Measurements from ENCODE around the gene SLC13A2. TPM values are rescaled to one million over a fixed set of nuclear protein-coding genes. Genes with fewer than 3 reads are reported as not detected.
"Not testable (repeated sequence)": the region's sequence is repeated elsewhere in the genome, so short reads cannot be mapped to it uniquely, and the experiment has no call there.

SLC13A2 gene
- total RNA-seq, 1 donor from 2014 or later, result not detected

DNA sequence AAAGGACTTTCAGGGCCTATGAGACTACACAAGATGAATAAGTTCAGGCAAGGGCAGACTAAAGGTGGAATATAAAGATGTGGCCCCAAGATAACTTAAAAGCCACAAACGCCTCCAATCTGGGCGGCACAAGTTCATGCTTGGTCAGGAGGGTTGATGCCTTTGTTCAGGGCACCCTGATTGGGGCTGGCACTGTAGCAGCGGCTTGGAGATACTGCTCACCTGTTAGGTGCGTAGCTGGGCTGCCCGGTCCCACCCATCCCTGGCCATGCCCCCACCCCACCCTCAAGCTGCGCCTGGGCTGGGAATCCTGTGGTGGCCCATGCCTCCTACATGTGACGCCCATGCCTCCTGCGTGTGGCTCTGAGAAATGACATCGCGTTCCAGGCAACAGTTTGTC is 12.5 kb upstream of the SLC13A2 start:
- peaks cover under 1% of the 10 kb centered on the region for H3K4me1 Mint-ChIP-seq
- peaks cover 8% of the 10 kb centered on the region for H3K9me3 Mint-ChIP-seq
- H2AFZ ChIP-seq (replicated peaks), result no peak overlapping the region
- H4K20me1 ChIP-seq (ENCODE audit: low read depth), result no peaks in the 10 kb centered on the region
- no peak for DNase-seq (ENCODE audit: low spot score)
- H3K4me3 Mint-ChIP-seq, result no peak overlapping the region
- no peaks in the 10 kb centered on the region for H3K9me3 ChIP-seq (ENCODE audit: low read depth)
- no peaks in the 10 kb centered on the region for H3F3A ChIP-seq (ENCODE audit: low read depth)
- no peak overlapping the region for H3K4me2 ChIP-seq
- H3K79me2 ChIP-seq (ENCODE audit: low read depth), result no peaks in the 10 kb centered on the region
- H3K27ac ChIP-seq, result no peak overlapping the region
- no peaks in the 10 kb centered on the region for H3K36me3 Mint-ChIP-seq
- no peak overlapping the region for H3K4me3 ChIP-seq
- H3K27me3 Mint-ChIP-seq (ENCODE audit: insufficient read depth, low read depth), result peaks cover 2% of the 10 kb centered on the region
- H3K9ac ChIP-seq, result no peak overlapping the region
- no peaks in the 10 kb centered on the region for H3K4me1 ChIP-seq
- no peaks in the 10 kb centered on the region for H3K27me3 ChIP-seq
- H3K36me3 ChIP-seq, result no peaks in the 10 kb centered on the region
- H3K27ac Mint-ChIP-seq, result no peak overlapping the region
- TF ChIP-seq EZH2 (IDR thresholded peaks at IDR 0.05), result no peak

DNA sequence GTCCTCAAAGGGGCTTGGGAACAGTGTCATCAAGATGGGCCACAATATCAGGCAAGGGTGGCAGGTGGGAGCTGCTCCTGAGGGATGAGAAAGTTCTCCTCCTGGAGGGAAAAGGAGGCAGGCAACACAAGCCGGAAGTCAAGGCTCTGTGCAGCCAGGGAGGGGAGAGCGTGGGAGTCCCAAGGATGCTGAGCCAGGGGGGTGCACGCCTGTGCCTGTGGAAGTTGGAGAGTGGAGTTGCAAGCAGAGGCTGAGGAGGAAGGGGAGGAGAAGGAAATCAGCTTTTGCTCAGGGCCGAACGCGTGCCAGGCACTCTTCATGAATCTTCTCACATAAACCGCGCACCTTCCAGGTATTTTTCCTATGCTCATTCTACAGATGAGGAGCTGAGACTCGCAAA is 7.4 kb upstream of the SLC13A2 start:
- Histone ChIP-seq H3K4me1 (no peaks in the 10 kb centered on the region), H3K79me2 (ENCODE audit: low read depth) (no peaks in the 10 kb centered on the region), H3K4me2 (no peak overlapping the region), H3K36me3 (no peaks in the 10 kb centered on the region), H4K20me1 (ENCODE audit: low read depth) (no peaks in the 10 kb centered on the region), H3K27me3 (peaks cover 12% of the 10 kb centered on the region), H3K9ac (no peak overlapping the region), H3K4me3 (no peak overlapping the region), H3K27ac (no peak overlapping the region), H2AFZ (replicated peaks) (no peak overlapping the region), H3F3A (ENCODE audit: low read depth) (no peaks in the 10 kb centered on the region), H3K9me3 (ENCODE audit: low read depth) (no peaks in the 10 kb centered on the region)
- TF ChIP-seq, protein P1, sequence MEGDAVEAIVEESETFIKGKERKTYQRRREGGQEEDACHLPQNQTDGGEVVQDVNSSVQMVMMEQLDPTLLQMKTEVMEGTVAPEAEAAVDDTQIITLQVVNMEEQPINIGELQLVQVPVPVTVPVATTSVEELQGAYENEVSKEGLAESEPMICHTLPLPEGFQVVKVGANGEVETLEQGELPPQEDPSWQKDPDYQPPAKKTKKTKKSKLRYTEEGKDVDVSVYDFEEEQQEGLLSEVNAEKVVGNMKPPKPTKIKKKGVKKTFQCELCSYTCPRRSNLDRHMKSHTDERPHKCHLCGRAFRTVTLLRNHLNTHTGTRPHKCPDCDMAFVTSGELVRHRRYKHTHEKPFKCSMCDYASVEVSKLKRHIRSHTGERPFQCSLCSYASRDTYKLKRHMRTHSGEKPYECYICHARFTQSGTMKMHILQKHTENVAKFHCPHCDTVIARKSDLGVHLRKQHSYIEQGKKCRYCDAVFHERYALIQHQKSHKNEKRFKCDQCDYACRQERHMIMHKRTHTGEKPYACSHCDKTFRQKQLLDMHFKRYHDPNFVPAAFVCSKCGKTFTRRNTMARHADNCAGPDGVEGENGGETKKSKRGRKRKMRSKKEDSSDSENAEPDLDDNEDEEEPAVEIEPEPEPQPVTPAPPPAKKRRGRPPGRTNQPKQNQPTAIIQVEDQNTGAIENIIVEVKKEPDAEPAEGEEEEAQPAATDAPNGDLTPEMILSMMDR (IDR thresholded peaks at IDR 0.05), result no peak
- TF ChIP-seq EZH2 (IDR thresholded peaks at IDR 0.05), result no peak
- no peak for TF ChIP-seq EZH2phosphoT487 (IDR thresholded peaks at IDR 0.05)
- Mint-ChIP-seq H3K4me1 (peaks cover 9% of the 10 kb centered on the region), H3K4me3 (no peak overlapping the region), H3K9me3 (no peaks in the 10 kb centered on the region), H3K27me3 (ENCODE audit: insufficient read depth, low read depth) (peaks cover 8% of the 10 kb centered on the region), H3K27ac (no peak overlapping the region), H3K36me3 (no peaks in the 10 kb centered on the region)
- DNase-seq (ENCODE audit: low spot score), result no peak

DNA sequence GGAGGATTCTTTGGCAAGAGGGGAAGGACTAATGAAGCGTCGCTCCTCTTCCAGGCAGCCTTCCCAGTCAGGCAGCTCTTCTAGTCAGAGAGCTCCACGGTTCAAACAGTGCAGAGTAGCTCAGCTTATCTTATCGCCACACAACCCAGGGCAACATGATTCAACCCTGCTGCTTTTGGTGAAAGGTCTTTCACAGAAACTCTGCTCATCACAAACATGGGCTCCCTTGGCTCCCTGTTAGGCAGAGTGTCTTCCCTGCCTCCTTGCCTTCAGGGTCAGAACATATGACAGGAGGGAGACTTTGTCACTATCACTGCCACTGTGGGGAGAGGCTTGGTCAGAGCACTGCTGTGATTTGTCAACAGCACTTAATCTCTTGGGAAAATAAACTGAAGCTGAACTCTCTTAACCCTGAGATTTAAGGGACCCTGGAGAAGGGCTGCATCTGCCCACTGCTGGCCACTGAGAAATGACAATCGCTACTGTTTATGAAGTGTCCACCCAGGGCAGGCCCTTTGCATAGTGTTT is 6.9 kb upstream of the SLC13A2 start:
- no peak overlapping the region for H3K27ac ChIP-seq
- no peaks in the 10 kb centered on the region for H4K20me1 ChIP-seq (ENCODE audit: low read depth)
- H2AFZ ChIP-seq (replicated peaks), result no peak overlapping the region
- no peak overlapping the region for H3K4me2 ChIP-seq
- no peaks in the 10 kb centered on the region for H3K36me3 Mint-ChIP-seq
- no peak overlapping the region for H3K4me3 Mint-ChIP-seq
- no peak overlapping the region for H3K4me3 ChIP-seq
- H3K36me3 ChIP-seq, result no peaks in the 10 kb centered on the region
- no peak overlapping the region for H3K27ac Mint-ChIP-seq
- TF ChIP-seq EZH2 (IDR thresholded peaks at IDR 0.05) (no peak), EZH2phosphoT487 (IDR thresholded peaks at IDR 0.05) (no peak)
- TF ChIP-seq, protein P1 (IDR thresholded peaks at IDR 0.05), result no peak
- H3K9me3 ChIP-seq (ENCODE audit: low read depth), result no peaks in the 10 kb centered on the region
- H3K79me2 ChIP-seq (ENCODE audit: low read depth), result no peaks in the 10 kb centered on the region
- DNase-seq (ENCODE audit: low spot score), result no peak
- peaks cover 8% of the 10 kb centered on the region for H3K27me3 Mint-ChIP-seq (ENCODE audit: insufficient read depth, low read depth)
- H3K9me3 Mint-ChIP-seq, result no peaks in the 10 kb centered on the region
- H3F3A ChIP-seq (ENCODE audit: low read depth), result no peaks in the 10 kb centered on the region
- no peaks in the 10 kb centered on the region for H3K4me1 ChIP-seq
- H3K27me3 ChIP-seq, result peaks cover 12% of the 10 kb centered on the region
- peaks cover 12% of the 10 kb centered on the region for H3K4me1 Mint-ChIP-seq
- H3K9ac ChIP-seq, result no peak overlapping the region

DNA sequence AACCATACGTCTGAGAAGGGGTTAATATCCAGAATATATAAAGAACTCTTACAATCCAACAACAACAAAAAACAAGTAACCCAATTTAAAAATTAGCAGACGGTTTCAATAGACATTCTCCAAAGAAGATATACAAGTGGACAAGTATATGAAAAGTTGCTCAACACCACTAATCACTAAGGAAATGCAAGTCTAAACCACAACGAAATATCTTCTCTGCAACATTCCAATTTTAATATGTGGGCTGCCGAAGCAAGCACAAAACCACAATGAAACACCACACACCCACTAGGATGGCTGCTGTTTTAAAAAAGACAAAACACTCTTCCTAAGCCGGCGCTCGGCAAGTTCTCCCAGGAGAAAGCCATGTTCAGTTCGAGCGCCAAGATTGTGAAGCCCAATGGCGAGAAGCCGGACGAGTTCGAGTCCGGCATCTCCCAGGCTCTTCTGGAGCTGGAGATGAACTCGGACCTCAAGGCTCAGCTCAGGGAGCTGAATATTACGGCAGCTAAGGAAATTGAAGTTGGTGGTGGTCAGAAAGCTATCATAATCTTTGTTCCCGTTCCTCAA is 5.9 kb upstream of the SLC13A2 start:
- H3K9me3 Mint-ChIP-seq, result no peaks in the 10 kb centered on the region
- H3K79me2 ChIP-seq (ENCODE audit: low read depth), result no peaks in the 10 kb centered on the region
- no peaks in the 10 kb centered on the region for H3K9me3 ChIP-seq (ENCODE audit: low read depth)
- no peak for TF ChIP-seq EZH2 (IDR thresholded peaks at IDR 0.05)
- TF ChIP-seq, protein P1 (IDR thresholded peaks at IDR 0.05), result no peak
- no peak for TF ChIP-seq EZH2phosphoT487 (IDR thresholded peaks at IDR 0.05)
- no peak overlapping the region for H3K27ac ChIP-seq
- peaks cover 8% of the 10 kb centered on the region for H3K27me3 Mint-ChIP-seq (ENCODE audit: insufficient read depth, low read depth)
- no peak overlapping the region for H3K4me3 ChIP-seq
- no peaks in the 10 kb centered on the region for H3F3A ChIP-seq (ENCODE audit: low read depth)
- H3K9ac ChIP-seq, result no peak overlapping the region
- no peak overlapping the region for H3K27ac Mint-ChIP-seq
- peaks cover 12% of the 10 kb centered on the region for H3K4me1 Mint-ChIP-seq
- H3K27me3 ChIP-seq, result peaks cover 12% of the 10 kb centered on the region
- H3K4me2 ChIP-seq, result no peak overlapping the region
- no peaks in the 10 kb centered on the region for H3K36me3 ChIP-seq
- no peak for DNase-seq (ENCODE audit: low spot score)
- no peaks in the 10 kb centered on the region for H3K36me3 Mint-ChIP-seq
- no peak overlapping the region for H3K4me3 Mint-ChIP-seq
- no peaks in the 10 kb centered on the region for H4K20me1 ChIP-seq (ENCODE audit: low read depth)
- H3K4me1 ChIP-seq, result no peaks in the 10 kb centered on the region
- no peak overlapping the region for H2AFZ ChIP-seq (replicated peaks)

DNA sequence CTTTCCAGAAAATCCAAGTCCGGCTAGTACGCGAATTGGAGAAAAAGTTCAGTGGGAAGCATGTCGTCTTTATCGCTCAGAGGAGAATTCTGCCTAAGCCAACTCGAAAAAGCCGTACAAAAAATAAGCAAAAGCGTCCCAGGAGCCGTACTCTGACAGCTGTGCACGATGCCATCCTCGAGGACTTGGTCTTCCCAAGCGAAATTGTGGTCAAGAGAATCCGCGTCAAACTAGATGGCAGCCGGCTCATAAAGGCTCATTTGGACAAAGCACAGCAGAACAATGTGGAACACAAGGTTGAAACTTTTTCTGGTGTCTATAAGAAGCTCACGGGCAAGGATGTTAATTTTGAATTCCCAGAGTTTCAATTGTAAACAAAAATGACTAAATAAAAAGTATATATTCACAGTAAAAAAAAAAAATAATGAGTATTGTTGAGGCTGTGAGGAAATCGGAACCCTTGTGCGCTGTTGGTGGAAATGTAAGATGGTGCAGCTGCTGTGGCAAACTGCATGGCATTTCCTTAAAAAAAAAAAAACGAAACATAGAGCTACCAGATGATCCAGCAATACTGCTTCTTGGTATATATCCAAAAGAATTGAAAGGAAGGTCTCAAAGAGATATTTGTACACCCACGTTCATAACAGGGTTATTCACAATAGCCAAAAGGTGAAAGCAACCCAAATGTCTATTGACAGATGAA is 5.3 kb upstream of the SLC13A2 start:
- H3F3A ChIP-seq (ENCODE audit: low read depth); H3K4me1 ChIP-seq; H3K4me2 ChIP-seq; H2AFZ ChIP-seq (replicated peaks); H3K36me3 Mint-ChIP-seq; H3K27ac ChIP-seq; H4K20me1 ChIP-seq (ENCODE audit: low read depth); H3K27me3 Mint-ChIP-seq (ENCODE audit: insufficient read depth, low read depth); H3K36me3 ChIP-seq; H3K79me2 ChIP-seq (ENCODE audit: low read depth); H3K9me3 Mint-ChIP-seq; H3K9ac ChIP-seq; H3K4me3 Mint-ChIP-seq; H3K4me3 ChIP-seq; DNase-seq (ENCODE audit: low spot score); H3K9me3 ChIP-seq (ENCODE audit: low read depth); H3K27ac Mint-ChIP-seq: not testable (repeated sequence)
- peaks cover 12% of the 10 kb centered on the region for H3K4me1 Mint-ChIP-seq
- H3K27me3 ChIP-seq, result peaks cover 12% of the 10 kb centered on the region

Measured in neural progenitor cell (in vitro differentiated cells).